NT2/D1 (cell line): ENCODE measurements around the gene GSTO2.

Source experiments
- SUZ12 ChIP-seq: IDR thresholded peaks from 2 replicates; pipeline ENCODE4 v1.6.1; 2011; ENCODE audit not compliant: insufficient read length, insufficient read depth; ENCODE audit errors: extremely low read depth
- YY1 ChIP-seq: IDR thresholded peaks from 2 replicates; pipeline ENCODE4 v1.6.1; 2011; ENCODE audit not compliant: insufficient read length, insufficient read depth
- ZNF274 ChIP-seq: IDR thresholded peaks from 2 replicates; pipeline ENCODE4 v1.6.1; 2011; ENCODE audit warnings: mild to moderate bottlenecking, low read depth, low read length

DNA sequence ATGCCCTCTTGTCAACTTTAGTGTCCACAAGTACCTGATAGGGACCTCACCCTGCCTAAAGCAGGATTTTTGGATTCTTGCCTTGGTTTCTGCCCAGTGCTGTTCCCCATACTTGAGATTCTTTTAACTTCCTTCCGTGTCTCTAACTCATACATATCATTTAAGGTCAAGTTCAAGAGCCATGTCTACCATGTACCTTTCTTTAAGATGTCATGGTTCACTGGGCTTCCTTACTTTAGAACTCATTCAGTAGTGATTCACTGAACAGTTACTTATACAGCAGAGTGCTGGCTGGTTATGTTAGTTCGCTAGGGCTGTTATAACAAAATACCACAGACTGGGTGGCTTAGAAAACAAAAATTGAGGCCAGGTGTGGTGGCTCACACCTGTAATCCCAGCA lies 79.6 kb downstream of the GSTO2 start:
- TF ChIP-seq ZNF274 (no peak), YY1 (no peak), SUZ12 (no peak)
